Prostate gland (tissue), 2 donors: Measurements from ENCODE around the gene CEP57L1. TPM values are rescaled to one million over a fixed set of nuclear protein-coding genes. Genes with fewer than 3 reads are reported as not detected.
"Not testable (repeated sequence)": the region's sequence is repeated elsewhere in the genome, so short reads cannot be mapped to it uniquely, and the experiment has no call there.

Source experiments
- DNase-seq: peaks from one replicate; pipeline ENCODE4 v3.0.0-alpha.2; 2019; ENCODE audit warnings: low spot score
- H3K27ac ChIP-seq, 2 donors: fragments of 200-600 bp; sonication (generic); 2 replicates each; pipeline ENCODE4 v1.5.1; 2017 to 2019
- H3K27me3 ChIP-seq: fragments of 200-600 bp; sonication (generic); replicated peaks from 2 replicates; pipeline ENCODE4 v1.5.1; 2019; ENCODE audit not compliant: insufficient read depth
- H3K36me3 ChIP-seq, 2 donors: fragments of 200-600 bp; sonication (generic); 1 replicate in 1 of 2; 2 replicates in 1 of 2; pipeline versions ENCODE4 v1.5.1 to v1.8.1; 2017 to 2019
- H3K4me1 ChIP-seq: fragments of 200-600 bp; sonication (generic); replicated peaks from 2 replicates; pipeline ENCODE4 v1.5.1; 2019
- H3K4me3 ChIP-seq, 2 donors: fragments of 200-600 bp; sonication (generic); 2 replicates each; pipeline ENCODE4 v1.5.1; 2017 to 2019
- H3K9me3 ChIP-seq: fragments of 200-600 bp; sonication (generic); 2 replicates; pipeline ENCODE4 v1.5.1; 2017
- POLR2A ChIP-seq: fragments of 450-650 bp; IDR thresholded peaks from one replicate; pipeline ENCODE4 v1.6.1; 2016; ENCODE audit warnings: antibody characterized with exemption, mild to moderate bottlenecking
- POLR2AphosphoS5 ChIP-seq: sonication (generic); formaldehyde crosslinking; IDR thresholded peaks from one replicate; pipeline ENCODE4 v1.6.1; 2017; ENCODE audit warnings: antibody characterized with exemption
- WGBS: methylation state at CpG from one replicate; pipeline ENCODE4 v1.1.5; 2018; 5-methylcytosine and 5-hydroxymethylcytosine counted together
- intact Hi-C: fragments of 100-400 bp; cut with DNase I; formaldehyde crosslinking; loops from one replicate; pipeline ENCODE4 v1.14.2; 2022
- total RNA-seq, 2 donors: library from RNA; depleted of rRNA; stranded (reverse); fragments of >200 nt; gene quantifications; one replicate each; pipeline ENCODE4 v1.1.0, GENCODE V29; 2016
- TF ChIP-seq, protein P1 (sequence below), 4 experiments: fragments of 200-600 bp in 2 of 4; fragments of 450-650 bp in 2 of 4; sonication (generic) in 2 of 4; IDR thresholded peaks; 1 replicate in 3 of 4; 2 replicates in 1 of 4; pipeline ENCODE4 v1.5.1; 2016 to 2019; ENCODE audit warnings: antibody characterized with exemption in 4 of 4, mild to moderate bottlenecking in 2 of 4, moderate library complexity in 2 of 4

The CEP57L1 gene
- total RNA-seq, 2 donors from 2014 or later, result 9.9 to 11.8 TPM

DNA sequence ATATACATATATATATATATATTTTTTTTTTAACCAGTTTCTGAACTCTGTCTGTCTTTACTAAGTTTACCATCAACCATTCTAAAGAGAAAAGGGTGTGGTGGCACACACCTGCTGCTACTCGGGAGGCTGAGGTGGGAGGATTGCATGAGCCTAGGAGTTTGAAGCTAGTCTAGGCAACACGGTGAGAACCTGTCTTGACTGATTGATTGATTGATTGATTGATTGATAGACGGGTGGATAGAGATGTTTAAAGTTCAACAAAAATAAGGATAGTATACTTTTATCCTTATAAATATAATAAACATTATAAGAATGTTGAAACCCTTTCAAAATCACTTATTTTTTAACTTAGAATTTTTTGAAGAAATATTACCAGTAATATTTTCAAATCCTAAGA, 30.2 kb downstream of the CEP57L1 start:
- WGBS, result 83% methylated on average over 3 of the region's 3 CpGs
- intact Hi-C loops, result no loop called here

DNA sequence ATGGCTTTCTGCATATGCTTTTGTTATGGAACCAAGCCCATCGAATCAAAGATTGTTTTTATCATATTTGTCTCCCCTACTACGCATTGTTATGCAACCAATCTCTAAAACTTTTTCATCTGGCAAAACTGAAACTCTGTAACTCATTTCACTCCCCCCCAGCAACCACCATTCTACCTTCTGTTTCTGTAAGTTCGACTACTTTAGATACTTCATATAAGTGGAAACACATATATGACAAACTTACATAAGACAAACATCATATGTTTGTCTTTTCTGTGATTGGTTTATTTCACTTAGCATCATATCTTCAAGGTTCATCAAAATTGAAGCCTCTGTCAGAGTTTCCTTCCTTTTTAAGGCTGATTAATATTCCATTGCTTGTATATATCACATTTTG, 34.8 kb downstream of the CEP57L1 start:
- 96% methylated on average over 3 of the region's 3 CpGs for WGBS
- TF ChIP-seq, protein P1, sequence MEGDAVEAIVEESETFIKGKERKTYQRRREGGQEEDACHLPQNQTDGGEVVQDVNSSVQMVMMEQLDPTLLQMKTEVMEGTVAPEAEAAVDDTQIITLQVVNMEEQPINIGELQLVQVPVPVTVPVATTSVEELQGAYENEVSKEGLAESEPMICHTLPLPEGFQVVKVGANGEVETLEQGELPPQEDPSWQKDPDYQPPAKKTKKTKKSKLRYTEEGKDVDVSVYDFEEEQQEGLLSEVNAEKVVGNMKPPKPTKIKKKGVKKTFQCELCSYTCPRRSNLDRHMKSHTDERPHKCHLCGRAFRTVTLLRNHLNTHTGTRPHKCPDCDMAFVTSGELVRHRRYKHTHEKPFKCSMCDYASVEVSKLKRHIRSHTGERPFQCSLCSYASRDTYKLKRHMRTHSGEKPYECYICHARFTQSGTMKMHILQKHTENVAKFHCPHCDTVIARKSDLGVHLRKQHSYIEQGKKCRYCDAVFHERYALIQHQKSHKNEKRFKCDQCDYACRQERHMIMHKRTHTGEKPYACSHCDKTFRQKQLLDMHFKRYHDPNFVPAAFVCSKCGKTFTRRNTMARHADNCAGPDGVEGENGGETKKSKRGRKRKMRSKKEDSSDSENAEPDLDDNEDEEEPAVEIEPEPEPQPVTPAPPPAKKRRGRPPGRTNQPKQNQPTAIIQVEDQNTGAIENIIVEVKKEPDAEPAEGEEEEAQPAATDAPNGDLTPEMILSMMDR (IDR thresholded peaks at IDR 0.05), result no peak
- no peak for TF ChIP-seq POLR2AphosphoS5
- TF ChIP-seq POLR2A, result no peak
- Histone ChIP-seq H3K27ac (no peak overlapping the region), H3K27me3 (no peaks in the 10 kb centered on the region), H3K4me3 (no peak overlapping the region), H3K36me3 (no peaks in the 10 kb centered on the region), H3K4me1 (no peaks in the 10 kb centered on the region), H3K9me3 (no peaks in the 10 kb centered on the region)
- intact Hi-C loops, result no loop called here
- no peak for DNase-seq

More for the DNA sequence above, 30.2 kb downstream of the CEP57L1 start:
- Histone ChIP-seq H3K27ac (no peak overlapping the region), H3K9me3 (no peaks in the 10 kb centered on the region), H3K4me1 (no peaks in the 10 kb centered on the region), H3K4me3 (no peak overlapping the region), H3K27me3 (no peaks in the 10 kb centered on the region), H3K36me3 (no peaks in the 10 kb centered on the region)
- TF ChIP-seq POLR2A (no peak), POLR2AphosphoS5 (no peak)
- TF ChIP-seq, protein P1 (IDR thresholded peaks at IDR 0.05), result no peak
- DNase-seq, result no peak

DNA sequence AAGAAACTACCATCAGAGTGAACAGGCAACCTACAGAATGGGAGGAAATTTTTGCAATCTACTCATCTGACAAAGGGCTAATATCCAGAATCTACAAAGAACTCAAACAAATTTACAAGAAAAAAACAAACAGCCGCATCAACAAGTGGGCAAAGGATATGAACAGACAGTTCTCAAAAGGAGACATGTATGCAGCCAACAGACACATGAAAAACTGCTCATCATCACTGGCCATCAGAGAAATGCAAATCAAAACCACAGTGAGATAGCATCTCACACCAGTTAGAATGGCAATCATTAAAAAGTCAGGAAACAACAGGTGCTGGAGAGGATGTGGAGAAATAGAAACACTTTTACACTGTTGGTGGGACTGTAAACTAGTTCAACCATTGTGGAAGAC, 40.3 kb downstream of the CEP57L1 start:
- DNase-seq, H3K9me3 ChIP-seq, H3K27ac ChIP-seq, H3K36me3 ChIP-seq, intact Hi-C loops, H3K4me1 ChIP-seq, H3K27me3 ChIP-seq, H3K4me3 ChIP-seq: not testable (repeated sequence)
- 65% methylated on average over 1 of the region's 1 CpG for WGBS

DNA sequence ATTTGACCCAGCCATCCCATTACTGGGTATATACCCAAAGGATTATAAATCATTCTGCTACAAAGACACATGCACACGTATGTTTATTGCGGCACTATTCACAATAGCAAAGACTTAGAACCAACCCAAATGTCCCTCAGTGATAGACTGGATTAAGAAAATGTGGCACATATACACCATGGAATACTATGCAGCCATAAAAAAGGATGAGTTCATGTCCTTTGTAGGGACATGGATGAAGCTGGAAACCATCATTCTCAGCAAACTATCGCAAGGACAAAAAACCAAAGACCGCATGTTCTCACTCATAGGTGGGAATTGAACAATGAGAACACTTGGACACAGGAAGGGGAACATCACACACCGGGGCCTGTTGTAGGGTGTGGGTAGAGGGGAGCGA, 40.7 kb downstream of the CEP57L1 start:
- intact Hi-C loops, H3K27ac ChIP-seq, H3K4me1 ChIP-seq, DNase-seq, H3K4me3 ChIP-seq, H3K36me3 ChIP-seq, H3K9me3 ChIP-seq, H3K27me3 ChIP-seq: not testable (repeated sequence)
- WGBS, result 98% methylated on average over 6 of the region's 6 CpGs

DNA sequence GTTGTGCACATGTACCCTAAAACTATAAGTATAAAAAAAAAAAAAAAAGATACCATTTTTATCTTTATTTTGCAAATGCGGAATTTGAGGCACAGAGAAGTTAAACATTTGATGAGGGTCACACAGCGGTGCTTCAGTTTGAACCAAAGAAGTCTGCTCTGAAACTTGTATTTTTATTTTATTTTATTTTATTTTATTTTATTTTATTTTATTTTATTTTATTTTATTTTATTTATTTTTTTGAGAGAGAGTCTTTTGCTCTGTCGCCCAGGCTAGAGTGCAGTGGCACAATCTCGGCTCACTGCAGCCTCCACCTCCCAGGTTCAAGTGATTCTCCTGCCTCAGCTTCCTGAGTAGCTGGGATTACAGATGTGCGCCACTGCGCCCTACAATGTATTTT, 41.2 kb downstream of the CEP57L1 start:
- DNase-seq, H3K4me3 ChIP-seq, H3K27ac ChIP-seq, H3K9me3 ChIP-seq, H3K27me3 ChIP-seq, H3K36me3 ChIP-seq, H3K4me1 ChIP-seq, intact Hi-C loops: not testable (repeated sequence)
- WGBS, result 98% methylated on average over 6 of the region's 6 CpGs

DNA sequence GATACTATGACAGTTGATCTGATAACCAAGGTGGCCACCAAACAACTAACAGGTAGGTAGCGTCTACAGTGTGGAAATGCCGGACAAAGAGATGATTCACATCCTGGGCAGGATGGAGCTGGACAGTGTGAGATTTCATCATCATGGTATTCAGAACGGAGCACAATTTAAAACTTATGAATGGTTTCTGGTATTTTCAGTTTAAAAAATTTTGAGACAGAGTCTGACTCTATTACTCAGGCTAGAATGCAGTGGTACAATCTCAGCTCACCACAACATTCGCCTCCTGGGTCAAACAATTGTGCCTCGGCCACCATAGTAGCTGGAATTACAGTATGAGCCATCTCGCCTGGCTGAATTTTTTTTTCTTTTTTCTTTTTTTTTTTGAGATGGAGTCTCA, 43.8 kb downstream of the CEP57L1 start:
- no peaks in the 10 kb centered on the region for H3K27me3 ChIP-seq
- 88% methylated on average over 6 of the region's 6 CpGs for WGBS
- TF ChIP-seq POLR2A, result no peak
- TF ChIP-seq, protein P1 (IDR thresholded peaks at IDR 0.05), result no peak
- no peak for TF ChIP-seq POLR2AphosphoS5
- no peaks in the 10 kb centered on the region for H3K36me3 ChIP-seq
- no peak for DNase-seq
- H3K9me3 ChIP-seq, result no peaks in the 10 kb centered on the region
- H3K4me3 ChIP-seq, result no peak overlapping the region
- no peak overlapping the region for H3K27ac ChIP-seq
- no peaks in the 10 kb centered on the region for H3K4me1 ChIP-seq
- intact Hi-C loops, result no loop called here

DNA sequence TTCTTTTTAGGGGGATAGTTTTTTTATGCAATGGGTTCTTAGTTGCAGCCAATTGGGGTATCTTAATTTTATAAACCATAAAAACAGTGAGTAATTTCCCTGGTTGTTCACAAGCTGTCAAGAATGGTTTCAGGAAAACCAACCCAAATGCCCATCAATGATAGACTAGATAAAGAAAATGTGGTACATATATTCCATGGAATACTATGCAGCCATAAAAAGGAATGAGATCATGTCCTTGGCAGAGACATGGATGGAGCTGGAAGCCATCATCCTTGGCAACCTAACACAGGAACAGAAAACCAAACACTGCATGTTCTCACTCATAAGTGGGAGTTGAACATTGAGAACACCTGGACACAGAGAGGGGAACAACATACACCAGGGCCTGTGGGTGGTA, 46.8 kb downstream of the CEP57L1 start:
- H3K4me1 ChIP-seq, H3K4me3 ChIP-seq, H3K9me3 ChIP-seq, H3K36me3 ChIP-seq, intact Hi-C loops, H3K27me3 ChIP-seq, DNase-seq, H3K27ac ChIP-seq: not testable (repeated sequence)
